ENCODE results near the gene HSPE1.

DNA sequence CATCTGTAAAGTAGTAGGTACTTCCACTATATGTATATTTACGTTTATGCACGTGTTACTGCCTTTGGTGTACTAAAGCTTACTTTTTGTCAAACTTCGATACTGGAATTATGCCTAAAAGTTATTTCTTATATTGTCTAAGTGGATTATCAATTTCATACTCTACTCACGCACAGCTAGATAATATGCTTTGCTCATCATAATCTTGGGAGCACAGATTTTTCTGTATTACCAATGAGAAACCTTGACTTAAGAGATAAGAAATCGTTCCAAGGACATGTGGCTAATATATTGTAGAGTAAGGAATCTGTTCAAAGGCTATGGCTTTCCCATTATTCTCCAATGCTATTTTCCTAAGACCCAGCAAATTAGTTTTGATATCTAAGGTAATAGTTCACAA, 6.5 kb downstream of the HSPE1 start:
- TF ChIP-seq, protein P1, sequence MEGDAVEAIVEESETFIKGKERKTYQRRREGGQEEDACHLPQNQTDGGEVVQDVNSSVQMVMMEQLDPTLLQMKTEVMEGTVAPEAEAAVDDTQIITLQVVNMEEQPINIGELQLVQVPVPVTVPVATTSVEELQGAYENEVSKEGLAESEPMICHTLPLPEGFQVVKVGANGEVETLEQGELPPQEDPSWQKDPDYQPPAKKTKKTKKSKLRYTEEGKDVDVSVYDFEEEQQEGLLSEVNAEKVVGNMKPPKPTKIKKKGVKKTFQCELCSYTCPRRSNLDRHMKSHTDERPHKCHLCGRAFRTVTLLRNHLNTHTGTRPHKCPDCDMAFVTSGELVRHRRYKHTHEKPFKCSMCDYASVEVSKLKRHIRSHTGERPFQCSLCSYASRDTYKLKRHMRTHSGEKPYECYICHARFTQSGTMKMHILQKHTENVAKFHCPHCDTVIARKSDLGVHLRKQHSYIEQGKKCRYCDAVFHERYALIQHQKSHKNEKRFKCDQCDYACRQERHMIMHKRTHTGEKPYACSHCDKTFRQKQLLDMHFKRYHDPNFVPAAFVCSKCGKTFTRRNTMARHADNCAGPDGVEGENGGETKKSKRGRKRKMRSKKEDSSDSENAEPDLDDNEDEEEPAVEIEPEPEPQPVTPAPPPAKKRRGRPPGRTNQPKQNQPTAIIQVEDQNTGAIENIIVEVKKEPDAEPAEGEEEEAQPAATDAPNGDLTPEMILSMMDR (IDR thresholded peaks at IDR 0.05), result no peak
- TF ChIP-seq POLR2A (IDR thresholded peaks at IDR 0.05), result no peak

Measured in esophagus squamous epithelium (tissue), 4 donors.